Gastrocnemius medialis (tissue), 4 donors: Measurements from ENCODE around the gene CACNA2D1. TPM values are rescaled to one million over a fixed set of nuclear protein-coding genes. Genes with fewer than 3 reads are reported as not detected.
"Not testable (repeated sequence)": the region's sequence is repeated elsewhere in the genome, so short reads cannot be mapped to it uniquely, and the experiment has no call there.

Experiments used
- ATAC-seq, 2 donors: fragments of 150-250 bp; one replicate each; pipeline ENCODE4 v1.9.1; 2016
- DNase-seq, 2 donors: peaks; one replicate each; pipeline ENCODE4 v3.0.0-alpha.2; 2019
- H3K27ac ChIP-seq, 4 donors: fragments of 200-600 bp; sonication (generic); 1 replicate in 1 of 4; 2 replicates in 3 of 4; pipeline ENCODE4 v1.5.1; 2016 to 2018; ENCODE audit warnings: mild to moderate bottlenecking in 2 of 4, moderate library complexity in 1 of 4
- H3K27me3 ChIP-seq, 3 donors: fragments of 200-600 bp; sonication (generic) in 2 of 3; 1 replicate in 1 of 3; 2 replicates in 2 of 3; pipeline versions ENCODE4 v1.5.1 to v1.6.0; 2016 to 2019; ENCODE audit warnings: mild to moderate bottlenecking in 1 of 3, moderate library complexity in 1 of 3
- H3K36me3 ChIP-seq, 2 donors: fragments of 200-600 bp; sonication (generic) in 1 of 2; one replicate each; pipeline ENCODE4 v1.5.1; 2017 to 2018
- H3K4me1 ChIP-seq, 2 donors: fragments of 200-600 bp; sonication (generic) in 1 of 2; one replicate each; pipeline ENCODE4 v1.5.1; 2016 to 2017; ENCODE audit warnings: mild to moderate bottlenecking in 2 of 2
- H3K4me3 ChIP-seq, 4 donors: fragments of 200-600 bp; sonication (generic) in 3 of 4; 1 replicate in 1 of 4; 2 replicates in 3 of 4; pipeline ENCODE4 v1.5.1; 2016 to 2019; ENCODE audit warnings: mild to moderate bottlenecking in 2 of 4
- H3K9me3 ChIP-seq, 3 donors: fragments of 200-600 bp; sonication (generic) in 2 of 3; 1 replicate in 1 of 3; 2 replicates in 2 of 3; pipeline ENCODE4 v1.5.1; 2016 to 2019
- POLR2A ChIP-seq, 2 donors: fragments of 450-650 bp; IDR thresholded peaks; one replicate each; pipeline ENCODE4 v1.6.1; 2017; ENCODE audit warnings: antibody characterized with exemption in 2 of 2, mild to moderate bottlenecking in 2 of 2, moderate library complexity in 2 of 2
- in situ Hi-C, 4 donors: fragments of 200-750 bp; cut with MboI; loops; one replicate each; pipeline versions ENCODE4 v1.15.0 to v1.8.0; 2017; ENCODE audit warnings: low sequenced_read_pairs in 4 of 4
- intact Hi-C: fragments of 100-400 bp; cut with DNase I; formaldehyde crosslinking; loops from one replicate; pipeline ENCODE4 v1.15.1; 2023; ENCODE audit warnings: low total_unique reads
- total RNA-seq, 4 donors: library from RNA; depleted of rRNA; stranded (reverse); fragments of >200 nt; gene quantifications; one replicate each; pipeline versions ENCODE4 v1.1.0 to v1.2.3, GENCODE V29; 2016
- TF ChIP-seq, protein P1 (sequence below), 5 experiments: fragments of 450-650 bp in 3 of 5; fragments of 200-600 bp in 2 of 5; sonication (generic) in 2 of 5; IDR thresholded peaks in 4 of 5; conservative IDR thresholded peaks in 1 of 5; 1 replicate in 4 of 5; 2 replicates in 1 of 5; pipeline ENCODE4 v1.5.1; 2016 to 2019; ENCODE audit warnings: antibody characterized with exemption in 5 of 5, mild to moderate bottlenecking in 3 of 5, moderate library complexity in 3 of 5

The CACNA2D1 gene
- total RNA-seq, 4 donors from 2014 or later: 83.9 to 157 (median 120) TPM

- no peak overlapping the region for H3K27ac ChIP-seq
- no peak overlapping the region for H3K4me3 ChIP-seq
- no peaks in the 10 kb centered on the region for H3K9me3 ChIP-seq
- TF ChIP-seq, protein P1, sequence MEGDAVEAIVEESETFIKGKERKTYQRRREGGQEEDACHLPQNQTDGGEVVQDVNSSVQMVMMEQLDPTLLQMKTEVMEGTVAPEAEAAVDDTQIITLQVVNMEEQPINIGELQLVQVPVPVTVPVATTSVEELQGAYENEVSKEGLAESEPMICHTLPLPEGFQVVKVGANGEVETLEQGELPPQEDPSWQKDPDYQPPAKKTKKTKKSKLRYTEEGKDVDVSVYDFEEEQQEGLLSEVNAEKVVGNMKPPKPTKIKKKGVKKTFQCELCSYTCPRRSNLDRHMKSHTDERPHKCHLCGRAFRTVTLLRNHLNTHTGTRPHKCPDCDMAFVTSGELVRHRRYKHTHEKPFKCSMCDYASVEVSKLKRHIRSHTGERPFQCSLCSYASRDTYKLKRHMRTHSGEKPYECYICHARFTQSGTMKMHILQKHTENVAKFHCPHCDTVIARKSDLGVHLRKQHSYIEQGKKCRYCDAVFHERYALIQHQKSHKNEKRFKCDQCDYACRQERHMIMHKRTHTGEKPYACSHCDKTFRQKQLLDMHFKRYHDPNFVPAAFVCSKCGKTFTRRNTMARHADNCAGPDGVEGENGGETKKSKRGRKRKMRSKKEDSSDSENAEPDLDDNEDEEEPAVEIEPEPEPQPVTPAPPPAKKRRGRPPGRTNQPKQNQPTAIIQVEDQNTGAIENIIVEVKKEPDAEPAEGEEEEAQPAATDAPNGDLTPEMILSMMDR (IDR thresholded peaks at IDR 0.05 in 4 of 5, conservative IDR thresholded peaks at IDR 0.05 in 1 of 5): peak in 2 of 5 experiments; percentile 21 to 26
- no peak for TF ChIP-seq POLR2A (IDR thresholded peaks at IDR 0.05)
- in situ Hi-C loops (no loop called here), intact Hi-C loops (loop anchor here (10.0 kb wide), 1 partner anchor 523 kb away; no protein-coding TSS in a partner anchor)
- ATAC-seq (no peak), DNase-seq (no peak)
- H3K27me3 ChIP-seq: no peaks in the 10 kb centered on the region
- H3K4me1 ChIP-seq: peaks cover 6% of the 10 kb centered on the region in 2 donors
- H3K36me3 ChIP-seq: no peaks in the 10 kb centered on the region
Observed at GRCh38 chr7:82017334-82017943, 426.1 kb downstream of the CACNA2D1 start.

GRCh38 chr7:82015751-82016150 is 427.8 kb downstream of the CACNA2D1 start:
- intact Hi-C loops (loop anchor here (10.0 kb wide), 1 partner anchor 521 kb away; no protein-coding TSS in a partner anchor), in situ Hi-C loops (no loop called here)
- DNase-seq (no peak), ATAC-seq (no peak)
- Histone ChIP-seq H3K27me3 (no peaks in the 10 kb centered on the region), H3K36me3 (no peaks in the 10 kb centered on the region), H3K9me3 (no peaks in the 10 kb centered on the region), H3K4me1 (peaks cover 6% of the 10 kb centered on the region in 2 donors), H3K4me3 (no peak overlapping the region), H3K27ac (no peak overlapping the region)
- TF ChIP-seq POLR2A (IDR thresholded peaks at IDR 0.05): no peak
- TF ChIP-seq, protein P1 (IDR thresholded peaks at IDR 0.05 in 4 of 5, conservative IDR thresholded peaks at IDR 0.05 in 1 of 5): no peak

DNA sequence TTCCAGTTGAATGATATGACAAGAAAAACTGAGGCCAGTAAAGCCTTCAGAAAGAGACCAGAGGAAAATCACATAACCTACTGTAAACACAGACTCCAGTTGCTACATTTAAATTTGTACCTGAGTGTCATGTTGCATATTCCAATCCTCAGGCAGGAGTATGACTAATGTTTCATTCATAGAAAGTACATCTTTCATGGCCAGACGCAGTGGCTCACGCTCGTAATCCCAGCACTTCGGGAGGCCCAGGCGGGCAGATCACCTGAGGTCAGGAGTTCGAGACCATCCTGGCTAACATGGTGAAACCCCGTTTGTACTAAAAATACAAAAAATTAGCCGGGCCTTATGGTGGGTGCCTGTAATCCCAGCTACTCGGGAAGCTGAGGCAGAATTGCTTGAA is 429.0 kb downstream of the CACNA2D1 start:
- peak in 1 of 2 donors; percentile 48 for DNase-seq
- H3K27me3 ChIP-seq, H3K36me3 ChIP-seq, H3K4me3 ChIP-seq, in situ Hi-C loops, H3K9me3 ChIP-seq, H3K4me1 ChIP-seq: not testable (repeated sequence)
- intact Hi-C loops: loop anchor here (10.0 kb wide), 1 partner anchor 520 kb away; no protein-coding TSS in a partner anchor
- H3K27ac ChIP-seq: peak overlapping the region in 2 of 4 donors; percentile 46 to 56
- peak; percentile 85 to 97 for ATAC-seq

GRCh38 chr7:82012453-82012852 is 431.1 kb downstream of the CACNA2D1 start:
- H3K4me3 ChIP-seq: no peak overlapping the region
- H3K9me3 ChIP-seq: no peaks in the 10 kb centered on the region
- ATAC-seq (no peak), DNase-seq (no peak)
- no peaks in the 10 kb centered on the region for H3K27me3 ChIP-seq
- no peak for TF ChIP-seq POLR2A (IDR thresholded peaks at IDR 0.05)
- TF ChIP-seq, protein P1 (IDR thresholded peaks at IDR 0.05 in 4 of 5, conservative IDR thresholded peaks at IDR 0.05 in 1 of 5): no peak
- no peaks in the 10 kb centered on the region for H3K36me3 ChIP-seq
- H3K27ac ChIP-seq: no peak overlapping the region
- intact Hi-C loops: loop anchor here (10.0 kb wide), 1 partner anchor 518 kb away; no protein-coding TSS in a partner anchor
- in situ Hi-C loops: no loop called here
- H3K4me1 ChIP-seq: peaks cover 6 to 22% of the 10 kb centered on the region in 2 donors

DNA sequence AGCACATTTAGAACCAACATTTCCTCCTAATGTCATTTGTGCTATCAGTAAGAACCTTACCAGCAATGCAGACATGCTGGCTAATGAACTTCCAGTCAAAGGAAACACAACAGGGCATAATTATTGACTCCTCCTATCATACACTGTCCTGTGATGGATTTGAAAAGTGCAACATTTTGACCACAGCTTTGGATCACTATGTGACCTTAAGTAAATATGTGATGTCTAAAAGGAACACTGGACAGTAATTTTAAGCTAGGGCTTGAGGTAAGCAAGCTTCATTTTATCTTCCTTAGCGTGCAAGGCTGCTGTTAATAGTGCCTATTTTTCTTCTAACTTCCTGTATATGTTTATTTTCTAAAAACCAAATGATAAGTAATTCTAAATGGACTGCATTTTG is 433.2 kb downstream of the CACNA2D1 start:
- no peak for DNase-seq
- no peak for ATAC-seq
- no peaks in the 10 kb centered on the region for H3K27me3 ChIP-seq
- H3K36me3 ChIP-seq: no peaks in the 10 kb centered on the region
- H3K9me3 ChIP-seq: no peaks in the 10 kb centered on the region
- H3K27ac ChIP-seq: no peak overlapping the region
- no peak overlapping the region for H3K4me3 ChIP-seq
- H3K4me1 ChIP-seq: peaks cover 2 to 19% of the 10 kb centered on the region in 2 donors
- in situ Hi-C loops: no loop called here
- intact Hi-C loops: loop anchor here (10.0 kb wide), 1 partner anchor 516 kb away; no protein-coding TSS in a partner anchor
- no peak for TF ChIP-seq POLR2A (IDR thresholded peaks at IDR 0.05)
- TF ChIP-seq, protein P1 (IDR thresholded peaks at IDR 0.05 in 4 of 5, conservative IDR thresholded peaks at IDR 0.05 in 1 of 5): no peak
